ENCODE results near the gene COLGALT1. TPM values are rescaled to one million over a fixed set of nuclear protein-coding genes. Genes with fewer than 3 reads are reported as not detected.

The COLGALT1 gene
- total RNA-seq, 1 donor from 2014 or later: 80.3 TPM

DNA sequence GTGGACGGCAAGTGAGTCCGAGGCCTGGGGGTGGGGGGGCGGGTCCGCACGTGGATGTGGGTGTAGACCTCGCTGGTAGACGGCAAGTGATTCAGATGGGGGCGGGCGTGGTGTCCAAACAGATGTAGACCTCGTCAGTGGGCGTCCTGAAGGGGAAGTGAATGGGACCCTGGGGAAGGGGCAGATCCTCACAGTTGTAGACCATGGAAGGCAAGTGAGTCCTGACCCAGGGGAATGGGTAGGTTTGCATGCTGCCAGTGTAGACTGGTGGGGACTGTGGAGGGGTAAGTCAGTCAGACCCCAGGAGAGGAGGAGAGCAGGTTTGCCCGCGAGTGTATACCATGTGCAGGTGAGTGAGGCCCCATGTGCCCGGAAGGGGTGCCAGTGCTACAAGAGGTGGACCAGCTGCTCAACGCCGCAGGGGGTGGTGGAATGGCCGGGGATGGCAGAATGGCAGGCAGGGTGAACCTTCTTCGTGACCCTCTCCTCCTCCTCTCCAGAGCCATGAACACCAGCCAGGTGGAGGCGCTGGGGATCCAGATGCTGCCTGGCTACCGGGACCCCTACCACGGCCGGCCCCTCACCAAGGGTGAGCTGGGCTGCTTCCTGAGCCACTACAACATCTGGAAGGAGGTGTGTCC, 22.1 kb downstream of the COLGALT1 start:
- intact Hi-C loops (cut with micrococcal nuclease): no loop called here
- ChIA-PET POLR2A (no interaction called here), CTCF (no interaction called here)
- H3K4me1 Mint-ChIP-seq: peaks cover 12% of the 10 kb centered on the region
- no peaks in the 10 kb centered on the region for H3K9me3 Mint-ChIP-seq
- no peak overlapping the region for H3K27ac Mint-ChIP-seq
- ATAC-seq (ENCODE audit: low read depth): no peak
- no peaks in the 10 kb centered on the region for H3K27me3 Mint-ChIP-seq
- peaks cover 81% of the 10 kb centered on the region for H3K36me3 Mint-ChIP-seq (ENCODE audit: low read depth)
- TF ChIP-seq CTCF (IDR thresholded peaks at IDR 0.05): no peak
- no peak overlapping the region for H3K4me3 Mint-ChIP-seq
- no peak for DNase-seq

GRCh38 chr19:17579661-17580244, 24.3 kb downstream of the COLGALT1 start:
- DNase-seq (peak; percentile 36), ATAC-seq (ENCODE audit: low read depth) (peak; percentile 74)
- intact Hi-C loops (cut with micrococcal nuclease): no loop called here
- no peak overlapping the region for H3K27ac Mint-ChIP-seq
- TF ChIP-seq CTCF (IDR thresholded peaks at IDR 0.05): no peak
- CTCF ChIA-PET: no interaction called here
- H3K27me3 Mint-ChIP-seq: no peaks in the 10 kb centered on the region
- no peaks in the 10 kb centered on the region for H3K9me3 Mint-ChIP-seq
- POLR2A ChIA-PET: interaction anchor here (0.8 to 1.3 kb wide), 2 partner anchors 26 to 469 kb away, joined by 4 to 6 read pairs; no protein-coding TSS in a partner anchor
- H3K4me3 Mint-ChIP-seq: no peak overlapping the region
- H3K4me1 Mint-ChIP-seq: peaks cover 9% of the 10 kb centered on the region
- H3K36me3 Mint-ChIP-seq (ENCODE audit: low read depth): peaks cover 71% of the 10 kb centered on the region

DNA sequence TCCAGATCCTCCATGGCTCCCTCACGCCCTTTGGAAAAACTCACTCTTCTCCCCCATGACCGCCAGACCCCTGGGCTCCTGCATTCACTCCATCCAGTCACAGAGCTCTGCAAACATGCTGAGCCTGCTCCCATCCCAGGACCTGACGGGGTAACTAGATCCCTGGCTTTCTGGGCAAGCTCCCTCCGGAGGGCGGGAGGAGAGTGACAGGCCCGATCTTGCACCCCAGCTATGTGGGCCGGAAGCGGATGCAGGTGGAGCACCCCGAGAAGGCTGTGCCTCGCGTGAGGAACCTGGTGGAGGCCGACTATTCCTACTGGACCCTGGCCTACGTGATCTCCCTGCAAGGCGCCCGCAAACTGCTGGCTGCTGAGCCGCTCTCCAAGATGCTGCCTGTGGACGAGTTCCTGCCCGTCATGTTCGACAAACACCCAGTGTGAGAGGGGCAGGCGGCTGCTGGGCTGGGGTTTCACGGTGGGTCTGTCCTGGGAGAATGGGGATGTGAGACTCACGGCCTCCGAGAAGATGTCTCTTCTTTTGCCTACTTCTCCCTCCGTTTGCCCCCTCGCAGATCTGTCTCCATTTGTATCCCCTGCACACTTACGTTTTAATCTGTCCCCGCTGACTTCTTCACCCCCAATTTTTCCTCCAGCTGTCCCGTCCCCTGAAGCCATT, 25.2 kb downstream of the COLGALT1 start:
- no peaks in the 10 kb centered on the region for H3K27me3 Mint-ChIP-seq
- TF ChIP-seq CTCF (IDR thresholded peaks at IDR 0.05): no peak
- intact Hi-C loops (cut with micrococcal nuclease): no loop called here
- ChIA-PET CTCF (no interaction called here), POLR2A (interaction anchor here (1.3 kb wide), 1 partner anchor 26 kb away, joined by 4 read pairs; no protein-coding TSS in a partner anchor)
- H3K4me1 Mint-ChIP-seq: peaks cover 9% of the 10 kb centered on the region
- H3K27ac Mint-ChIP-seq: no peak overlapping the region
- no peaks in the 10 kb centered on the region for H3K9me3 Mint-ChIP-seq
- H3K36me3 Mint-ChIP-seq (ENCODE audit: low read depth): peaks cover 70% of the 10 kb centered on the region
- ATAC-seq (ENCODE audit: low read depth) (no peak), DNase-seq (no peak)
- no peak overlapping the region for H3K4me3 Mint-ChIP-seq

- Mint-ChIP-seq H3K36me3 (ENCODE audit: low read depth) (peaks cover 64% of the 10 kb centered on the region), H3K9me3 (no peaks in the 10 kb centered on the region), H3K4me3 (no peak overlapping the region), H3K4me1 (peaks cover 9% of the 10 kb centered on the region), H3K27ac (no peak overlapping the region), H3K27me3 (no peaks in the 10 kb centered on the region)
- ATAC-seq (ENCODE audit: low read depth) (no peak), DNase-seq (no peak)
- POLR2A ChIA-PET: no interaction called here
- no peak for TF ChIP-seq CTCF (IDR thresholded peaks at IDR 0.05)
- CTCF ChIA-PET: no interaction called here
- intact Hi-C loops (cut with micrococcal nuclease): no loop called here
Observed at GRCh38 chr19:17581211-17581874, 25.9 kb downstream of the COLGALT1 start.

DNA sequence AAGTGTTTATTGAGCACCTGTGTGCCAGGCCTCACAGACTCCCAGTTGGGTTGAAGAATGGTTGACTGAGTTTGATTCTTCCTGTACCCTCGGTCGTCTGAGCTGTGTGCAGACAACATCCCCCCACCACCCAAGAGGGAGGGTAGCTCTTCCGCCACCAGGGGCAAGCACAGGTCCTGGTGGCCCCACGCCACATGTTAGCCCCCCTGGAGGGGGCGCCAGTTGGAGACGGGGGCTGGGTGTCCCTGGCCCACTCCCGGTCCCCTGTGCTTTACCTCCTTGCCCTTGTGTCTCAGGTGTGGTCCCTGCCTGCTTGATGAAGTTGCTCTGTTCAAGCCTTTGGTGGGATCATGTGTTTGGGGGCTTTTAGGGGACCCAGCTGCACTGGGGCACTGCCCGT, 27.2 kb downstream of the COLGALT1 start:
- intact Hi-C loops (cut with micrococcal nuclease): no loop called here
- H3K27me3 Mint-ChIP-seq: no peaks in the 10 kb centered on the region
- no peak for DNase-seq
- no peak for ATAC-seq (ENCODE audit: low read depth)
- H3K4me3 Mint-ChIP-seq: no peak overlapping the region
- no peak overlapping the region for H3K27ac Mint-ChIP-seq
- no peak for TF ChIP-seq CTCF (IDR thresholded peaks at IDR 0.05)
- POLR2A ChIA-PET: interaction anchor here (0.7 kb wide), 1 partner anchor 56 kb away, joined by 3 read pairs; no protein-coding TSS in a partner anchor
- peaks cover 9% of the 10 kb centered on the region for H3K4me1 Mint-ChIP-seq
- peaks cover 53% of the 10 kb centered on the region for H3K36me3 Mint-ChIP-seq (ENCODE audit: low read depth)
- CTCF ChIA-PET: no interaction called here
- H3K9me3 Mint-ChIP-seq: no peaks in the 10 kb centered on the region

Data from activated B cell treated with CpG ODN at 0.5 μM for 24 hours (primary cell).